Mucosa of stomach (tissue), 1 donor: ENCODE results near the gene SPHK2.

Source experiments
- H3K27me3 ChIP-seq: one replicate; pipeline ENCODE4 v1.7.0; 2013; ENCODE audit warnings: mild to moderate bottlenecking, low read length; ENCODE audit not compliant: control insufficient read depth, insufficient read depth
- H3K36me3 ChIP-seq: one replicate; pipeline ENCODE4 v1.7.0; 2013; ENCODE audit warnings: low read length; ENCODE audit not compliant: control insufficient read depth, insufficient read depth
- H3K4me1 ChIP-seq: one replicate; pipeline ENCODE4 v1.7.0; 2013; ENCODE audit warnings: mild to moderate bottlenecking, low read length; ENCODE audit not compliant: control insufficient read depth, insufficient read depth
- H3K4me3 ChIP-seq: one replicate; pipeline ENCODE4 v1.7.0; 2013; ENCODE audit warnings: low read length
- H3K9ac ChIP-seq: one replicate; pipeline ENCODE4 v1.7.0; 2013; ENCODE audit warnings: mild to moderate bottlenecking, low read length, moderate library complexity
- H3K9me3 ChIP-seq: one replicate; pipeline ENCODE4 v1.7.0; 2013; ENCODE audit warnings: mild to moderate bottlenecking, low read length, moderate library complexity; ENCODE audit not compliant: control insufficient read depth
- donor health status: Pancreatic carcinoma.

Gene SPHK2

GRCh38 chr19:48608798-48609263, 10.5 kb upstream of the SPHK2 start:
- Histone ChIP-seq H3K27me3 (no peaks in the 10 kb centered on the region), H3K4me1 (peaks cover 19% of the 10 kb centered on the region), H3K9ac (no peak overlapping the region), H3K9me3 (no peaks in the 10 kb centered on the region), H3K36me3 (peaks cover 6% of the 10 kb centered on the region), H3K4me3 (no peak overlapping the region)

- Histone ChIP-seq H3K9ac (no peak overlapping the region), H3K36me3 (peaks cover 6% of the 10 kb centered on the region), H3K27me3 (no peaks in the 10 kb centered on the region), H3K4me1 (peaks cover 16% of the 10 kb centered on the region), H3K9me3 (no peaks in the 10 kb centered on the region), H3K4me3 (no peak overlapping the region)
Observed at GRCh38 chr19:48609571-48610108, 9.7 kb upstream of the SPHK2 start.

GRCh38 chr19:48611872-48612271, 7.4 kb upstream of the SPHK2 start:
- Histone ChIP-seq H3K4me1 (peaks cover 36% of the 10 kb centered on the region), H3K27me3 (no peaks in the 10 kb centered on the region), H3K36me3 (peaks cover 26% of the 10 kb centered on the region), H3K9ac (no peak overlapping the region), H3K4me3 (no peak overlapping the region), H3K9me3 (no peaks in the 10 kb centered on the region)

DNA sequence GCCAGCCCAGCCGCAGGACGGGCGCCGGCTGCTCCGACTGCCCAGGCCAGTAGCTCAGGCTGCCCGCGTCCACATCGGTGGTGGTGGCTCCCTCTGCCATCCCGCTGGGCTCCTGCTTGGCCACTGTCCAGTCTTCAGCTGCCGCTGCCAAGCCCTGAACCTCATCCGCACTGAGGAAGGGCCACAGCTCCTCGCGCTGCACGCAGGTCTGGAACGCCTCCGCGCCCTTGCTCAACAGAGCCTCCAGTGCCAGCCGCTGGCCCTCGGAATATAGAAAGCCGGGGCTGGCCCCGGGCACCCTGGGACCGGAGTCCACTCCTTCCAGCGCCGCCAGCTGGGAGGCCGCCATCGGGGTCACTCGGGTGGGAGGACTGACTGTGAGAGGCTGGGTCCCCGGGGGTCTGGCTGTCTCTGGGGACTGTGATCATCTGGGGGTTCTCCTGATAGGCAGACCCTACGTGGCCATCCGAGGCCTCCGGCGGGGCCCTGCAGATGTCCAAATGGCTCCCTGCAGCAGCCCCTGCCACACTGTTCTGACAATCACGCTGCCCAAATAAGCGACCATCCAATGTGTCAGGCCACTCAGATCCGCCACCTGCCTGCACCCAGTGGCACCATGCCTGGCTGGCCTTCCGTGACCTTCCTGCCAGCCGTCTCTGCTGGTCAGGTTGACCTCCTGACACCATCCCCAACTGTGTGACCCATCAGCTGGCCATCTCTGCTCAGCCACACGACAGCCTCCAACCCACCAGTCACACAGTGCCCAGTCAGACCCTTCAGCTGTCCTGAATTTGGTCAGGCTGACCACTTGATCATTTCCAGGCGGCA, 6.1 kb upstream of the SPHK2 start:
- Histone ChIP-seq H3K9ac (peak overlapping the region; percentile 98), H3K4me3 (peak overlapping the region; percentile 90), H3K27me3 (no peaks in the 10 kb centered on the region), H3K9me3 (no peaks in the 10 kb centered on the region), H3K36me3 (peaks cover 33% of the 10 kb centered on the region), H3K4me1 (peaks cover 47% of the 10 kb centered on the region)

DNA sequence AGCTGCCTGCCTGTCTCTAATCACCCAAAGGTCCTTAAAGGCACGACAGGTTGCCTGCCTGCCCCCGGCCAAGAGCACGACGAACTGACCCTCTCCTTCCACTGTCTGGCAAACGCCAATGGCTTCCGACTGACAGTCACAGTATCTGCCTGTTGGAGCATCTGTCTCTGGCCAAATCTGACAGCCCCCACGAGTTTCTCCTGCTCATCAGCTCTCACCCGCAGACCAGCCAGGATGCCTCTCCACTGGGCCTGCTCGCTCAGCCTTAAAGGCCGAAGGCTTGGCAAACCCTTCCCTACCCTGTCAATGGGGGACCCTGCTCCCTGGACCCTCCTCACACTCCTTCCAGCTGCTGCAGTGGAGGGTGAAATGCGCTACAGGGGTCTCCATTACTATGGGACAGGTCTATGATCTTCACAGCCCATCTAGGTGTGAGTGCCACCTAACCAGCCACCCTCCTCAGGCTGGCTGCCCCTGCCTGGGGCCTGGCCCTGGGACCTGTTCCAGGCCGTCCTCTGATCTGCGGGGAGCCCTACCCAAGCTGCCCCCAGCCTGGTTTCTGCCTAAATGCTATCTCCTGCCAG, 5.4 kb upstream of the SPHK2 start:
- Histone ChIP-seq H3K27me3 (no peaks in the 10 kb centered on the region), H3K36me3 (peaks cover 33% of the 10 kb centered on the region)

GRCh38 chr19:48614436-48615230, 4.7 kb upstream of the SPHK2 start, which contains the start of gene FAM83E:
TSS of gene FAM83E (minus strand) at chr19:48615076. CDS start at chr19:48613372, 1,704 bp downstream.
- peak within 1 kb of the TSS; percentile 90 for H3K4me3 ChIP-seq

More for the DNA sequence above, 5.4 kb upstream of the SPHK2 start:
- Histone ChIP-seq H3K9me3 (no peaks in the 10 kb centered on the region), H3K4me3 (peak overlapping the region; percentile 90), H3K9ac (peak overlapping the region; percentile 98), H3K4me1 (peaks cover 42% of the 10 kb centered on the region)

GRCh38 chr19:48615231-48616040, 3.9 kb upstream of the SPHK2 start:
- H3K9ac ChIP-seq: peak overlapping the region; percentile 98

More at GRCh38 chr19:48614436-48615230, 4.7 kb upstream of the SPHK2 start, which contains the start of gene FAM83E:
- Histone ChIP-seq H3K36me3 (peaks cover 33% of the 10 kb centered on the region), H3K9me3 (no peaks in the 10 kb centered on the region), H3K9ac (peak within 1 kb of the TSS; percentile 98), H3K27me3 (no peaks in the 10 kb centered on the region), H3K4me1 (peaks cover 43% of the 10 kb centered on the region)

DNA sequence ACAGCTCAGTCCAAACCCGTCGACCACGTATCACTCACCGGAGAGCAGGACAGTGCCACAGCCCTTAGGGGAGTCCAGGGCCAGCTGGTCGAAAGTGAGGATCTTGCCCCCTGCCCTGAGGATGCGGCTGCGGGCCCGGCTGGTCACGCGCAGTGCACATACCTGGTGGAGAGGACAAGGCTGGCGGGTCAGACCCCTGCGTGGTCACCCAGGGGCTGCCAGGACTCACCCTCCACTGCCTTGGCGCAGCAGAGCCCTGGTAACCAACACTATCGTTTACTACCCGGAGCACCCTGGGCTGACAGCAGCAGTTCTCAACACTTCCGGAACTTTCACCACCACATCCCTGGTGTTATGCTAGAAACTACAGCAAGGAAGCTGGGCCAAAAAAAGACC, 3.3 kb upstream of the SPHK2 start:
- no peaks in the 10 kb centered on the region for H3K9me3 ChIP-seq
- no peaks in the 10 kb centered on the region for H3K27me3 ChIP-seq
- peak overlapping the region; percentile 90 for H3K4me3 ChIP-seq
- peaks cover 46% of the 10 kb centered on the region for H3K4me1 ChIP-seq
- peak overlapping the region; percentile 98 for H3K9ac ChIP-seq
- peaks cover 33% of the 10 kb centered on the region for H3K36me3 ChIP-seq

More at GRCh38 chr19:48615231-48616040, 3.9 kb upstream of the SPHK2 start:
- H3K9me3 ChIP-seq: no peaks in the 10 kb centered on the region
- H3K4me3 ChIP-seq: peak overlapping the region; percentile 90
- peaks cover 33% of the 10 kb centered on the region for H3K36me3 ChIP-seq
- H3K27me3 ChIP-seq: no peaks in the 10 kb centered on the region
- peaks cover 46% of the 10 kb centered on the region for H3K4me1 ChIP-seq

DNA sequence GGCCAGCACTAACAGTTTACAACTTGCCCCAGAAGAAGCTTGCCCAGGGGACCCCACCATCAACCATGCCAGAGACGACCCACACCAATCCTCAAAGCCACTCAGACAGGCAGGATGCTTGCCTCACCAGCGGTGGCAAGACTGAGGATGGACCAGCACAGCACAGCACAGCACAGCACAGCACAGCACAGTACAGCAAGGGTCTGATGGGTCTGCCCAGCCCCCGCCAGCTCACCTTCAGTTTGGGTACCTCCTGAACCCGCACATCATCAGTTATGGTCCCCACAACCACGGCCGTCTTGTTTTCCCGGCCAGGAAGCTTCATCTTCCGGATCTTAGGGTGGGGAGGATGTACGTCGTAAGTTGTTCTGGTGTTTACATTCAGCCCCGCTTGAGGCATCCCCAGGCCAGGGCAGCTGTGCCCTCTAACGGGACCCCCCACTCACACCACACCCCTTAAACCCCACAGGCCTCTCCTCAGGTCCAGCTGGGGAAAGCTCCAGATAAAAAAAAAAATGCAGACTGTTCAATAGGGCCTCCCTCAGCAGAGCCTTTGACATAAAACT, 2.7 kb upstream of the SPHK2 start:
- peaks cover 46% of the 10 kb centered on the region for H3K4me1 ChIP-seq
- no peaks in the 10 kb centered on the region for H3K27me3 ChIP-seq
- peaks cover 33% of the 10 kb centered on the region for H3K36me3 ChIP-seq
- no peak overlapping the region for H3K4me3 ChIP-seq
- peak overlapping the region; percentile 98 for H3K9ac ChIP-seq
- no peaks in the 10 kb centered on the region for H3K9me3 ChIP-seq

DNA sequence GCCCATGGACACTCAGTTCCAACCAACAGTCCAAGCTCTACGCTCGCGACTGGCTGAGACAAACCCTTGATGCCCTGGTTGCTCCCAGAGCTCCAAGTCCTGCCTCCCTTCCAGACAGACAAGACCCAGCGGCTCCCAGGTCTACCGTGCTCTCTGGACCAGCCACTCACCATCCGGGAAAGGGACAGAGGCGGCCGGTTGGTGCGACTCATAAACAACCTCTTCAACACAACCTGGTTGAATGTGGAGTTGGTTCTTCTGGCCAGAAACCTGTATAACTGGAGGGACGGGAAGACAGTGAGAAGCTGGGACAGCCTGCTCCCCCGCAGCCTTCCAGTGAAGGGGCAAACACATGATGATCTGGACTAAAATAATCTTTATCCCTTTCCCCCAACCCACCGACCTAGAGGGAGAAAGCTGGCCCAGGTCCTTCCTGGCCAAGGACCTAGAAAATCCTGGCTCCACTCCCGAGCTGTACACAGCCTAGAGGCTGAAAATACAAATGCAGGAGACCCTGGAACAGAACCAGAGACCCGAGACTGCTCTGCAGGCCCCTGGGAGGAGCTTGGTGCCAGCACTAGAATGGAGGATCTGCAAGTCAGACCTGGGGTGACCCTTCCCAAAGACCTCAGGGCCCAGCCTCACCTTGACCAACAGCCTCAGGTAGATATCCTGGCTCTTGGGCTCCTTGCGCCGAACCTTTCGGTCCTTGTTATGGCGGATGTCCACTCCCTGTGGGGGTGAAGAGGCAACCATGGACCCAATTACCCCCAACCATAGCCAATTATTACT, 2.0 kb upstream of the SPHK2 start:
- Histone ChIP-seq H3K4me1 (peaks cover 40% of the 10 kb centered on the region), H3K27me3 (no peaks in the 10 kb centered on the region), H3K9ac (peak overlapping the region; percentile 98), H3K9me3 (no peaks in the 10 kb centered on the region), H3K4me3 (peak overlapping the region; percentile 100), H3K36me3 (peaks cover 27% of the 10 kb centered on the region)
